IMR-90 (cell line): ENCODE results near the gene KIF1A. TPM values are rescaled to one million over a fixed set of nuclear protein-coding genes. Genes with fewer than 3 reads are reported as not detected.

ENCODE experiments used
- ATAC-seq: fragments of 200-7000 bp; cut with Tn5 transposase; 2 replicates; pipeline ENCODE4 v1.9.1; 2020; ENCODE audit warnings: low read depth, mild to moderate bottlenecking, moderate library complexity
- BruUV-seq: library from RNA; stranded (reverse); fragments of 400-500 nt; replicated peaks from 2 replicates; lab custom pipeline; 2021; lab: Mats Ljungman, UMichigan
- CTCF ChIA-PET: fragments of 300-600 bp; formaldehyde crosslinking; extraction: SDS; loops from one replicate; lab custom pipeline; 2021; ENCODE audit warnings: antibody characterized with exemption; lab: Yijun Ruan, JAX
- POLR2A ChIA-PET: fragments of 300-600 bp; sonication (Branson Sonifier 250); formaldehyde crosslinking; loops from one replicate; lab custom pipeline; 2022; ENCODE audit warnings: antibody characterized with exemption; ENCODE audit not compliant: unreplicated experiment; lab: Charles Lee
- DNase-seq: peaks from one replicate; pipeline ENCODE4 v3.0.0; 2013
- H2AFZ ChIP-seq: replicated peaks from 2 replicates; pipeline ENCODE3; 2013; ENCODE audit warnings: low read length, mild to moderate bottlenecking; ENCODE audit not compliant: poor library complexity
- H2AK5ac ChIP-seq: 2 replicates; pipeline ENCODE4 v1.6.1; 2013; ENCODE audit warnings: low read depth, low read length, inconsistent platforms
- H2AK9ac ChIP-seq: replicated peaks from 2 replicates; pipeline ENCODE3; 2013; ENCODE audit warnings: mild to moderate bottlenecking, low read depth, low read length, moderate library complexity; ENCODE audit not compliant: poor library complexity
- H2BK120ac ChIP-seq: 2 replicates; pipeline ENCODE4 v1.6.1; 2013; ENCODE audit warnings: low read depth, low read length, inconsistent platforms
- H2BK15ac ChIP-seq: 3 replicates; pipeline ENCODE4 v1.6.1; 2013; ENCODE audit warnings: low read depth, low read length, inconsistent platforms
- H2BK20ac ChIP-seq: 2 replicates; pipeline ENCODE4 v1.6.1; 2013; ENCODE audit warnings: low read depth, mild to moderate bottlenecking, inconsistent platforms, low read length, moderate library complexity
- H2BK5ac ChIP-seq: 2 replicates; pipeline ENCODE4 v1.6.1; 2013; ENCODE audit warnings: mild to moderate bottlenecking, low read depth, low read length, inconsistent platforms; ENCODE audit not compliant: poor library complexity, severe bottlenecking
- H3K14ac ChIP-seq: replicated peaks from 2 replicates; pipeline ENCODE4 v1.6.1; 2013; ENCODE audit warnings: low read depth, low read length, inconsistent platforms
- H3K18ac ChIP-seq: 2 replicates; pipeline ENCODE4 v1.6.1; 2013; ENCODE audit warnings: low read depth, low read length, control low read depth
- H3K23ac ChIP-seq: 2 replicates; pipeline ENCODE4 v1.6.1; 2013; ENCODE audit warnings: low read depth, low read length, inconsistent platforms
- H3K27ac ChIP-seq: 2 replicates; pipeline ENCODE4 v1.5.1; 2013; ENCODE audit warnings: mild to moderate bottlenecking, control low read depth, low read length; ENCODE audit not compliant: insufficient read depth
- H3K27me3 ChIP-seq: 2 replicates; pipeline ENCODE4 v1.6.1; 2013; ENCODE audit warnings: low read length; ENCODE audit not compliant: control insufficient read depth, insufficient read depth
- H3K36me3 ChIP-seq: 2 replicates; pipeline ENCODE4 v1.6.1; 2013; ENCODE audit warnings: low read length, mixed read lengths; ENCODE audit not compliant: control insufficient read depth, insufficient read depth
- H3K4ac ChIP-seq: 2 replicates; pipeline ENCODE4 v1.6.1; 2013; ENCODE audit warnings: low read depth, low read length, inconsistent platforms
- H3K4me1 ChIP-seq: 2 replicates; pipeline ENCODE4 v1.6.1; 2013; ENCODE audit warnings: low read length, mixed read lengths; ENCODE audit not compliant: control insufficient read depth, insufficient read depth
- H3K4me2 ChIP-seq: 2 replicates; pipeline ENCODE4 v1.6.1; 2013; ENCODE audit warnings: low read depth, mild to moderate bottlenecking, control low read depth, low read length, moderate library complexity
- H3K4me3 ChIP-seq: 2 replicates; pipeline ENCODE4 v1.5.1; 2013; ENCODE audit warnings: low read depth, mild to moderate bottlenecking, control low read depth, low read length, moderate library complexity; ENCODE audit not compliant: insufficient read depth
- H3K56ac ChIP-seq: 2 replicates; pipeline ENCODE4 v1.6.1; 2013; ENCODE audit warnings: low read length, inconsistent platforms; ENCODE audit not compliant: insufficient read depth; ENCODE audit errors: extremely low read depth
- H3K79me1 ChIP-seq, 2 experiments: 2 replicates each; pipeline ENCODE4 v1.6.1; 2013; ENCODE audit warnings: low read length in 2 of 2, inconsistent platforms in 1 of 2, low read depth in 1 of 2
- H3K9ac ChIP-seq: 2 replicates; pipeline ENCODE4 v1.6.1; 2013; ENCODE audit warnings: low read depth, low read length, control low read depth
- H3K9me1 ChIP-seq: 2 replicates; pipeline ENCODE4 v1.6.1; 2013; ENCODE audit warnings: low read length, inconsistent platforms; ENCODE audit not compliant: insufficient read depth
- H3K9me3 ChIP-seq: 2 replicates; pipeline ENCODE4 v1.6.1; 2013; ENCODE audit warnings: low read length; ENCODE audit not compliant: control insufficient read depth, insufficient read depth
- H4K20me1 ChIP-seq: 2 replicates; pipeline ENCODE4 v1.6.1; 2013; ENCODE audit warnings: low read length, inconsistent platforms; ENCODE audit not compliant: insufficient read depth
- H4K5ac ChIP-seq: 2 replicates; pipeline ENCODE4 v1.6.1; 2013; ENCODE audit warnings: mild to moderate bottlenecking, low read depth, low read length, control low read depth
- H4K8ac ChIP-seq, 2 experiments: 2 replicates each; pipeline ENCODE4 v1.6.1; 2013; ENCODE audit warnings: low read depth in 2 of 2, low read length in 2 of 2, control low read depth in 1 of 2, inconsistent platforms in 1 of 2
- H4K91ac ChIP-seq: 2 replicates; pipeline ENCODE4 v1.6.1; 2013; ENCODE audit warnings: low read depth, low read length, inconsistent platforms; ENCODE audit not compliant: insufficient read depth
- BHLHE40 ChIP-seq: fragments of 150-350 bp; IDR thresholded peaks from 2 replicates; pipeline ENCODE4 v1.6.1; 2016; ENCODE audit warnings: mild to moderate bottlenecking, low read depth, low read length
- CEBPB ChIP-seq: IDR thresholded peaks from 2 replicates; pipeline ENCODE4 v1.6.1; 2012; ENCODE audit warnings: low read depth, low read length, improper control_type of control experiment
- CHD1 ChIP-seq: IDR thresholded peaks from 2 replicates; pipeline ENCODE4 v1.6.1; 2012; ENCODE audit warnings: low read depth, low read length, improper control_type of control experiment
- CTCF ChIP-seq: conservative IDR thresholded peaks from 2 replicates; pipeline ENCODE4 v1.5.1; 2012; ENCODE audit warnings: mild to moderate bottlenecking, low read depth, low read length, improper control_type of control experiment
- ELK1 ChIP-seq: fragments of 150-350 bp; IDR thresholded peaks from 2 replicates; pipeline ENCODE4 v1.6.1; 2016; ENCODE audit warnings: low read depth, mild to moderate bottlenecking, low read length, moderate library complexity, borderline replicate concordance
- MAZ ChIP-seq: IDR thresholded peaks from 2 replicates; pipeline ENCODE4 v1.6.1; 2012; ENCODE audit warnings: low read depth, mild to moderate bottlenecking, low read length, improper control_type of control experiment, moderate library complexity, borderline replicate concordance
- MXI1 ChIP-seq: IDR thresholded peaks from 2 replicates; pipeline ENCODE4 v1.6.1; 2012; ENCODE audit warnings: low read depth, mild to moderate bottlenecking, low read length, moderate library complexity, borderline replicate concordance
- RFX5 ChIP-seq: IDR thresholded peaks from 2 replicates; pipeline ENCODE4 v1.8.0; 2012; ENCODE audit warnings: low read depth, mild to moderate bottlenecking, low read length, moderate library complexity
- USF2 ChIP-seq: fragments of 150-350 bp; IDR thresholded peaks from 2 replicates; pipeline ENCODE4 v1.6.1; 2017; ENCODE audit warnings: mild to moderate bottlenecking, antibody characterized with exemption, low read length, low read depth
- WGBS, 2 experiments: methylation state at CpG; one replicate each; pipeline versions ENCODE4 v1.1.5 to v1.1.7; 2013; ENCODE audit warnings: missing lambda C conversion rate in 2 of 2; ENCODE audit not compliant: insufficient read length in 1 of 2; ENCODE audit errors: extremely low coverage in 2 of 2; 5-methylcytosine and 5-hydroxymethylcytosine counted together
- dilution Hi-C: fragments of 300-500 bp; cut with HindIII; formaldehyde crosslinking; loops from one replicate; pipeline ENCODE4 v1.14.3; 2018; ENCODE audit warnings: low sequenced_read_pairs; ENCODE audit not compliant: unreplicated experiment
- in situ Hi-C: fragments of 300-500 bp; cut with MboI; formaldehyde crosslinking; loops from 3 replicates; pipeline ENCODE4 v1.14.3; 2019; ENCODE audit warnings: low sequenced_read_pairs, inconsistent platforms, mixed read lengths
- intact Hi-C: fragments of 100-400 bp; cut with micrococcal nuclease; formaldehyde crosslinking; loops from 2 replicates; pipeline ENCODE4 v1.10.0; 2022
- polyA plus RNA-seq, 3 experiments: library from polyadenylated mRNA; depleted of rRNA; stranded (reverse); fragments of >200 nt; gene quantifications; 2 replicates each; pipeline ENCODE4 v1.2.3, GENCODE V29; 2012; ENCODE audit warnings: low replicate concordance in 1 of 3
- total RNA-seq: library from RNA; depleted of rRNA; stranded (reverse); fragments of >200 nt; gene quantifications from 2 replicates; pipeline ENCODE4 v1.2.3, GENCODE V29; 2012

Gene KIF1A
- total and polyA plus RNA-seq, 2 of the 4 experiments (the other 2 are of a cell fraction): under 0.01 TPM; not detected in 1

- no peaks in the 10 kb centered on the region for H3K9me1 ChIP-seq
- no peak overlapping the region for H3K14ac ChIP-seq
- H3K18ac ChIP-seq: no peak overlapping the region
- ATAC-seq (no peak), DNase-seq (no peak)
- WGBS, 2 experiments: 94% methylated on average over 7 of the region's 13 CpGs; no CpG with 5 or more reads in 1 of the 2 experiments
- no TSS peak for BruUV-seq
- no peaks in the 10 kb centered on the region for H3K36me3 ChIP-seq
- no peaks in the 10 kb centered on the region for H3K79me1 ChIP-seq
- no peak overlapping the region for H3K4me2 ChIP-seq
- H2AK5ac ChIP-seq: no peak overlapping the region
- no peak overlapping the region for H4K91ac ChIP-seq
- ChIA-PET CTCF (no interaction called here), POLR2A (no interaction called here)
- dilution Hi-C loops: no loop called here
- no peak overlapping the region for H4K8ac ChIP-seq
- no peak overlapping the region for H3K23ac ChIP-seq
- no peak overlapping the region for H2BK120ac ChIP-seq
- H2AFZ ChIP-seq: no peak overlapping the region
- peaks cover 38% of the 10 kb centered on the region for H3K27me3 ChIP-seq
- TF ChIP-seq MXI1: no peak
- no peak for TF ChIP-seq BHLHE40
- TF ChIP-seq USF2: no peak
- no peak for TF ChIP-seq CEBPB
- TF ChIP-seq CTCF: no peak
- no peak for TF ChIP-seq RFX5
- TF ChIP-seq ELK1: no peak
- TF ChIP-seq CHD1: no peak
- TF ChIP-seq MAZ: no peak
- no peaks in the 10 kb centered on the region; the same call in 1 of the 2 replicates for H4K20me1 ChIP-seq
- peaks cover 8% of the 10 kb centered on the region; the same call in 1 of the 2 replicates for H3K4me1 ChIP-seq
- no peak overlapping the region for H2BK15ac ChIP-seq
- no peak overlapping the region for H3K56ac ChIP-seq
- no peak overlapping the region for H3K9ac ChIP-seq
- no peak overlapping the region for H2BK20ac ChIP-seq
- H3K27ac ChIP-seq: no peak overlapping the region
- intact Hi-C loops: loop anchor here (2.0 kb wide), 1 partner anchor 266 kb away; no protein-coding TSS in a partner anchor
- no peak overlapping the region for H2BK5ac ChIP-seq
- no peak overlapping the region for H4K5ac ChIP-seq
- H2AK9ac ChIP-seq: no peak overlapping the region
- H3K4ac ChIP-seq: no peak overlapping the region
- in situ Hi-C loops: no loop called here
- H3K4me3 ChIP-seq: no peak overlapping the region
- H3K9me3 ChIP-seq: no peaks in the 10 kb centered on the region
Measured at GRCh38 chr2:240832921-240833494, 13.0 kb upstream of the KIF1A start.
